Ovary (tissue), 9 donors: Measurements from ENCODE around the gene MAP2K5. TPM values are rescaled to one million over a fixed set of nuclear protein-coding genes. Genes with fewer than 3 reads are reported as not detected.

ENCODE experiments used
- DNase-seq, 5 donors: peaks; one replicate each; pipeline ENCODE4 v3.0.0-alpha.2; 2019 to 2020
- H3K27ac ChIP-seq, 2 donors: fragments of 200-600 bp; one replicate each; pipeline versions ENCODE4 v1.5.1 to v1.8.0; 2019 to 2022
- H3K27me3 ChIP-seq: fragments of 200-600 bp; one replicate; pipeline ENCODE4 v1.8.0; 2022
- H3K36me3 ChIP-seq: fragments of 200-600 bp; sonication (generic); one replicate; pipeline ENCODE4 v1.5.1; 2019
- H3K4me1 ChIP-seq: one replicate; pipeline ENCODE4 v1.8.1; 2013; ENCODE audit warnings: mild to moderate bottlenecking, moderate library complexity; ENCODE audit not compliant: insufficient read depth
- H3K4me3 ChIP-seq: fragments of 200-600 bp; sonication (generic); one replicate; pipeline ENCODE4 v1.5.1; 2017
- H3K9me3 ChIP-seq, 2 donors: fragments of 200-600 bp in 1 of 2; sonication (generic) in 1 of 2; one replicate each; pipeline versions ENCODE4 v1.5.1 to v1.8.1; 2013 to 2019; ENCODE audit warnings: mild to moderate bottlenecking in 1 of 2, moderate library complexity in 1 of 2
- CTCF ChIP-seq, 3 donors: fragments of 450-650 bp in 2 of 3; fragments of 200-600 bp in 1 of 3; IDR thresholded peaks; one replicate each; pipeline versions ENCODE4 v1.5.1 to v1.8.0; 2016 to 2022; ENCODE audit warnings: antibody characterized with exemption in 3 of 3, mild to moderate bottlenecking in 1 of 3
- EP300 ChIP-seq: sonication (generic); formaldehyde crosslinking; IDR thresholded peaks from one replicate; pipeline ENCODE4 v1.6.1; 2017; ENCODE audit warnings: antibody characterized with exemption
- POLR2A ChIP-seq: fragments of 450-650 bp; IDR thresholded peaks from one replicate; pipeline ENCODE4 v1.6.1; 2017; ENCODE audit warnings: antibody characterized with exemption, mild to moderate bottlenecking, moderate library complexity
- WGBS, 3 donors: extraction: QIAGEN DNeasy Blood & Tissue Kit in 1 of 3; methylation state at CpG; one replicate each; pipeline versions ENCODE4 v1.1.5 to v1.1.7; 2013 to 2017; 5-methylcytosine and 5-hydroxymethylcytosine counted together
- intact Hi-C, 4 donors: fragments of 100-400 bp; cut with DNase I; formaldehyde crosslinking; loops; one replicate each; pipeline versions ENCODE4 v1.11.0 to v1.15.1; 2022 to 2023
- polyA plus RNA-seq, 2 donors: library from polyadenylated mRNA; stranded (reverse); fragments of 200-250 nt in 1 of 2; fragments of 350-450 nt in 1 of 2; fragmentation: Illumina TruSeq in 1 of 2; extraction: RNeasy Lipid Tissue Mini Kit (QIAGEN cat#74804) in 1 of 2; gene quantifications; one replicate each; pipeline ENCODE4 v1.2.3, GENCODE V29; 2013 to 2014
- total RNA-seq, 7 donors: library from RNA; depleted of rRNA in 2 of 7; stranded (reverse); fragments of >200 nt in 2 of 7; fragmentation: NEBNext Ultra II Directional in 3 of 7; extraction: Animal tissue kit (Norgen Biotek cat#: 25700) in 3 of 7; gene quantifications; one replicate each; pipeline versions ENCODE4 v1.1.0 to v1.2.4, GENCODE V29; 2016 to 2023
- donor health status: DM: no; HTN: no; CAD: no; lungs with moderate emphysema.
- donor health status: DM: no; HTN: no; CAD: no.
- donor health status: Bipolar disorder and iron deficiency.
- donor health status: DM: yes; HTN: yes; CAD: no.
- donor health status: DM: no; HTN: no; CAD: no.
- donor health status: DM: yes; HTN: yes; CAD: no.

MAP2K5 gene
- total and polyA plus RNA-seq, 9 donors = 4.0 to 39.8 (median 23.2) TPM

DNA sequence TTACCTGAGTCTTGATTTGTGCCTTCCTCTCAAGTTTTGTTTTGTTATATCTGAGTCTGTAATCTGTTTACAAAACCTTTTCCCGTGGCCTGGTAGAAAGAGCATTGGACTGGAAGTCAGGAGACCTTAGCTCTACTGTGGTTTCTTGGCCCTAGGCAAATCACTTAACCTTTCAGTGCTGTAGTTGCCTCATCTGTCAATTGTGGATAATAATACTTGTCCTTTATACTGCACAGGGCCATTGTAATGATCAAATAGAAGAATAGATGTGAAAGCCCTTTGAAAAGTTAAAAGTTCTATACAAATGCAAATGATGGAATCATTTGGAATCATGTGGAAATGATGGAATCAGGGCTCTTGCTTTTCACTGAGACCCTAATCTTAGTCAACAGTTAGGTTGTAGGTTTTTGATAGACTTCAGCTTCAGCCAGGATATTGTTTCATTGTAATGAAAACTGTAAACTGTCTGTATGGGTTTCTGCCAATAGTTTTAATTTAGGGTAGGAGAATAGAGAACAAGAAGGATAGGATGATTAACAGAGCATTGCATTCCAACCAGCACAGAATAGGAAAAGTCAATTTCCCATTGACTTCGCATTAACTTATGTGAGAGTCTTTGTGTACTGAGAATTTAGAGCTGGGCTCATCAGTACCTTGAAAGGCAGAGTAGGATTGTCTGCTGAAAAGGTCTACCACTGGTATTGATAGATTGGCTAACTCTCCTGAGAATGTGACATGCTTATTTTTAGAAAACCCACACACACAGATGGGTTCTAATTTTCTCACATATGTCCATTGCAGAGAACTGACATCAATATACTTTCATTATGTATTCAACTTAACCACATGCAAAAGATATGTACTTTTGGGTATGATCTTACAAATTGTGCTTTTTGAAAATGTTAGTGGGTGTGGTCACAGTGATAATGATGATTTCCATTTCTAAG lies 21.8 kb downstream of the MAP2K5 start:
- TF ChIP-seq EP300 = no peak
- TF ChIP-seq CTCF (IDR thresholded peaks at IDR 0.05) = no peak
- TF ChIP-seq POLR2A = no peak
- H3K36me3 ChIP-seq = no peaks in the 10 kb centered on the region
- no peak overlapping the region for H3K27ac ChIP-seq
- no peak overlapping the region for H3K4me3 ChIP-seq
- no peak for DNase-seq
- H3K27me3 ChIP-seq = no peaks in the 10 kb centered on the region
- intact Hi-C loops = no loop called here
- H3K9me3 ChIP-seq = no peaks in the 10 kb centered on the region
- 86 to 94% (median 89%) methylated on average over 2 of the region's 2 CpGs for WGBS, 3 donors
- H3K4me1 ChIP-seq = no peaks in the 10 kb centered on the region

- WGBS, 3 donors = 73 to 85% (median 77%) methylated on average over 3 of the region's 3 CpGs
- Histone ChIP-seq H3K36me3 (no peaks in the 10 kb centered on the region), H3K9me3 (no peaks in the 10 kb centered on the region), H3K4me3 (no peak overlapping the region), H3K27ac (no peak overlapping the region), H3K4me1 (no peaks in the 10 kb centered on the region), H3K27me3 (no peaks in the 10 kb centered on the region)
- DNase-seq = no peak
- TF ChIP-seq POLR2A (no peak), CTCF (IDR thresholded peaks at IDR 0.05) (no peak), EP300 (no peak)
- intact Hi-C loops = no loop called here
These were observed 22.5 kb downstream of the MAP2K5 start for GRCh38 chr15:67564968-67565345.

- intact Hi-C loops = no loop called here
- Histone ChIP-seq H3K27ac (no peak overlapping the region), H3K27me3 (no peaks in the 10 kb centered on the region), H3K36me3 (no peaks in the 10 kb centered on the region), H3K4me1 (no peaks in the 10 kb centered on the region), H3K9me3 (no peaks in the 10 kb centered on the region), H3K4me3 (no peak overlapping the region)
- TF ChIP-seq EP300 (no peak), POLR2A (no peak), CTCF (IDR thresholded peaks at IDR 0.05) (no peak)
- 79 to 88% (median 82%) methylated on average over 3 of the region's 3 CpGs for WGBS, 3 donors
- no peak for DNase-seq
These were observed 27.2 kb downstream of the MAP2K5 start for GRCh38 chr15:67569668-67570067.

DNA sequence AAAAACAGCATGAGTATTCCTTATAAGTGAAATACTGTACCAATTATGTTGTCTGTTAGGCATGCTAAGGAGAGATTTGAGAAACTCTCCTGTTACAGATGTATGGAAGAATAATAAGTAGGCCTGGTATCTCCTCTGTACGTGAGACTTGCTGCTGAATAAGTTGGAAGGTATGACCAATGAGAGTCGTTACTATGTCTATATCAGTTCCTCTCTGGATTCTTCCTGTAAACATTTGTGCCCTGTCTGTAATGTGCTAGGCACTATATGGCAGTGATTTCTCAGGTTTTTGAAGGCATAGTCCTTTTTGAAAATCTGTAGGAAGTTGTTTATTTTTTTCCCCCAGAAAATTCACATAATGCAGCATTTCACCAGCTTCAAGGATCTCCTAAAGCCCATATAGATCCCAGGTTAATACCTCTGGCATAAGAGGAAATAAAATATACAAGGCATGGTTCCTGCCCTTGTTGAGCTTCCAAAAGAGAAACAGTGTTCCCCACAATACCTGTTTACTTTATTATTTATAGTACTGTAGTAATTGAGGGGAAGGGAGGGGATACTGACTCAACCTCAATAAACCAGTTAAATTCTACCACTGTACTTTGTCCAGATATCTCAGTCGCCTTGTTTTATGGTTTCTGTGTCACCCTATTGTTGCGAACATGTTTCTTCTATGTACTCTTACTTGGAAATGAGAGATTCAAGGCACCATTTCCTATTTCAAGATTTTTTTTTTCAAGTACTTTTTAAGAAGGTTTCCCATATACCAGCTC lies 28.6 kb downstream of the MAP2K5 start:
- H3K4me3 ChIP-seq = no peak overlapping the region
- H3K9me3 ChIP-seq = no peaks in the 10 kb centered on the region
- DNase-seq = no peak
- H3K4me1 ChIP-seq = no peaks in the 10 kb centered on the region
- H3K27me3 ChIP-seq = no peaks in the 10 kb centered on the region
- intact Hi-C loops = no loop called here
- WGBS, 3 donors = 93 to 100% (median 96%) methylated on average over 4 of the region's 4 CpGs
- TF ChIP-seq CTCF (IDR thresholded peaks at IDR 0.05) = no peak
- no peak for TF ChIP-seq EP300
- no peak for TF ChIP-seq POLR2A
- no peaks in the 10 kb centered on the region for H3K36me3 ChIP-seq
- H3K27ac ChIP-seq = no peak overlapping the region
